ENCODE measurements around the gene GPATCH4.
"Not testable (repeated sequence)": the region's sequence is repeated elsewhere in the genome, so short reads cannot be mapped to it uniquely, and the experiment has no call there.

GPATCH4 gene

DNA sequence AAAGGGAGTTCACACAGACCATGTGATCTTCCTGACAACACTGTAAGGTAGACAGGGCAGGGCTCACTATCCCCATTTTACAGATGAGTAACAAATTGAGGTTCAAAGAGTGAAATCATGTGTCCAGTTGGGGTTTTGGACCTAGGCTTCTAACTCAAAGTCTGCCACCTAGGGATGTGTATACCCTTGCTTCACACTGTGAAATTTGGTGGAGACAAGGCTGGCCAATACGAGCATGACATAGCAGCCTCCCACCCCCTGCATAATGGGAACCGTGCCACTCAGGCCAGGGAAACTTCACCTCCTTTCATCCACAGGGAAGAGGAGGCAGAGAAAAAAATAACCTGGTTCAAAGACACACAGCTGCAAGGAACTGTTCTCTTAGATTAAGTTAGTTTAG, 35.8 kb downstream of the GPATCH4 start:
- no peaks in the 10 kb centered on the region for H3K4me1 Mint-ChIP-seq (ENCODE audit: low read depth)

DNA sequence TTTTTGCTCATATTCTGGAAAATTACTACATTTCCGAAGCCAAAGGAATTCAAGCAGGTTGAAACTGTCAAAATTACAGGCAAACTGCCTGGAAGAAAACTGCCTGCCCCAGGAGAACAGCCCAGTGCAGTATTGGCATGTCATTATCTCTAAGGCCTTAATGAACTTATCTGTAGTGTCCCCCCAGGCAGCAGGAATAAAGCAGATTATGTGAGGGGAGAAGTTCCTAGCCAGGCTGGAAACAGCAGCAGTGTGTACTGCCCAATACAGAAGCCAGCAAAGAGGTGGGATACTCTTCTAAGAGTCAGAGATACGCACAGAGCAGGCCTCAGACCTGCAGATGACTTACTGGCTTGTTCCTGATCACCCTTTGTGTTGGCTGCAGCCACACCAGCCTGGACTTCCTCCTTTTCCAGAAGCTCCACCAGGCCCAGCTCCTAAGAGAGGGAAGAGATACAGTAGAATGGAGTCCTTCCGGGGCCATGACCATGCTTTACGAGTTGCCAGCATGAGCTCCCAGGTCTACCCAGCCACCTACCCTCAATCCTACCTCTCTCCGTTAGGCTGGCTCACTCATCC, 40.6 kb downstream of the GPATCH4 start:
- Mint-ChIP-seq H3K27ac (no peak overlapping the region), H3K9me3 (no peaks in the 10 kb centered on the region), H3K36me3 (ENCODE audit: low read depth) (peaks cover 12% of the 10 kb centered on the region), H3K4me3 (no peak overlapping the region), H3K27me3 (ENCODE audit: low read depth) (no peaks in the 10 kb centered on the region), H3K4me1 (ENCODE audit: low read depth) (no peaks in the 10 kb centered on the region)
- no peak for DNase-seq (ENCODE audit: low spot score)

More for the DNA sequence above, 35.8 kb downstream of the GPATCH4 start:
- Mint-ChIP-seq H3K27me3 (ENCODE audit: low read depth) (no peaks in the 10 kb centered on the region), H3K4me3 (no peak overlapping the region), H3K9me3 (no peaks in the 10 kb centered on the region), H3K27ac (no peak overlapping the region), H3K36me3 (ENCODE audit: low read depth) (peaks cover 13% of the 10 kb centered on the region)
- no peak for DNase-seq (ENCODE audit: low spot score)

DNA sequence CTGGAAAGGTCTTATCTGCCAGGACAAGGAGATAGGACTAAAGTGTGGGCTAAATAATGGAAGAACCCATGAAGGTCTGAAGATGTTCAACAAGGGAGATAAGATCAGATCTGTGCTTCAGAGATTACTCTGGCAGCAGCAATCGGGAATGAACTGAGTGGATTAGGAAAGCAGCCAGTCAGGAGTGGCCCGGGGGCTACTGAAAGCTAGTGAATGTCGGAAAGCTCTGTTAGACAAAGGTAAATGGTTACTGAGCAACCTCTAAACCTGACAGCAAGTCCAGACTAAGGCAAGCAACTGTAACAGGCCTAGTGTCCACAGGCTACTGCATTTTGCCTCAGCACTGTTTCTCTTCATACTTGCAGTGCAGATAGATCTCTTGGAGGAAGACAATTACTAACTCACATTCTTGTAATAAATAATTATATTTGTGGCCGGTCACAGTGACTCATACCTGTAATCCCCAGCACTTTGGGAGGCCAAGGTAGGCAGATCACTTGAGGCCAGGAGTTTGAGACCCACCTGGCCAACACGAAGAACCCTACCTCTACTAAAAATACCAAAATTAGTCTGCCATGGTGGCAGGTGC, 41.4 kb downstream of the GPATCH4 start:
- H3K9me3 Mint-ChIP-seq: no peaks in the 10 kb centered on the region
- no peak for DNase-seq (ENCODE audit: low spot score)
- peaks cover 12% of the 10 kb centered on the region for H3K36me3 Mint-ChIP-seq (ENCODE audit: low read depth)
- no peak overlapping the region for H3K27ac Mint-ChIP-seq
- no peak overlapping the region for H3K4me3 Mint-ChIP-seq
- H3K27me3 Mint-ChIP-seq (ENCODE audit: low read depth): no peaks in the 10 kb centered on the region
- no peaks in the 10 kb centered on the region for H3K4me1 Mint-ChIP-seq (ENCODE audit: low read depth)

DNA sequence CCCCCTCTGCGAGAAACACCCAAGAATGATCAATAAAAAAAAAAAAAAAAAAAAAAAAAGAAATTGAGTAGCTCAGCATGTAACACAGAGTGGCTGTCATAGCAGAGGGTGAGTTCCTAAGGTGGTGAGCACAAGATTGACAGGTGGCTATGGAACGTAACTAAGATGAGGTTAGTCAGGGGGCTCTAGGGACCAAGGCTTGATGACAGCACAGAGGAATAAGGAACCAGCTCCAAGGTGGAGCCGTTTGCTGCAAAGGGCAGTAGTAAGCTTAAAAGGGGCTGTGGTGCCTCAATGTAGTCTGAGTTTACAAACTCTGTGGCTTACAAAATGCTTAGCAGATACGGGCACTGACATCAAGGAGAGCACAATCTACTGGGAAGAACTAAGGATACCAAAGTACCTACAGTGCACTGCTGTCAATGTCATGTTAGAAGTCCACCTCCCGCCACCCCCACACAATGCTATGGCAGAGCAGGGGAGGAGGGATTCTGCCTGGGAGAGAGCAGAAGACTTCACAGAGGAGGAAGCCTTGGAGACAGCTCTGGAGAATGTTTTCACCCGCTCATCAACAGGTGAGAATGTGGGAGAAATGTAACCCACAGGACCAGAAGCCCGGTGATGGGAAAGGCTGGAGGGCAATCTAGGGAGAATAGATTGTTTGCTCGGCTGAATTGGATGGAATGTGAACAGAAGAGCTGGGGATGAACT, 42.0 kb downstream of the GPATCH4 start:
- no peaks in the 10 kb centered on the region for H3K4me1 Mint-ChIP-seq (ENCODE audit: low read depth)
- no peak overlapping the region for H3K27ac Mint-ChIP-seq
- no peak overlapping the region for H3K4me3 Mint-ChIP-seq
- DNase-seq (ENCODE audit: low spot score): no peak
- H3K36me3 Mint-ChIP-seq (ENCODE audit: low read depth): peaks cover 9% of the 10 kb centered on the region
- no peaks in the 10 kb centered on the region for H3K9me3 Mint-ChIP-seq
- H3K27me3 Mint-ChIP-seq (ENCODE audit: low read depth): no peaks in the 10 kb centered on the region

DNA sequence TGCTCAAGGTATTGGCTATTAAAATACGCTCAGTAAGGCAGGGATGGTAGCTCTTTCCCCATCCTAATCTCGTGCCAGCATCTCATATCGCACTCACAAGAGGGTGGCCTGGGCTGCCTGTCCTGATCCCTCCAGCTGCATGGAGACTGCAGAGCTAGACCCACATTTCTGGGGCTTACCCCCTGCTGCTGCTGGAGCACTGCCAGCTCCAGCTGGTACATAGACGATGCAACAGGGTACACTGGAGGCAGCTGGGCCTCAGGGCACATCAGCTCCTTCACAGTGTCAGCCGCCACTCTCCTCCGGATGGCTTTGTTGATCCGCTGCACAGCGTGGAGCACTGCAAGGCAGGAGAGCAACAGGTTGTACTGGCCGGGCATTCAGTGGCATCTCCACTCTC, 44.9 kb downstream of the GPATCH4 start:
- Mint-ChIP-seq H3K27me3 (ENCODE audit: low read depth) (no peaks in the 10 kb centered on the region), H3K36me3 (ENCODE audit: low read depth) (peaks cover 14% of the 10 kb centered on the region), H3K9me3 (no peaks in the 10 kb centered on the region), H3K4me3 (no peak overlapping the region), H3K4me1 (ENCODE audit: low read depth) (peaks cover 2% of the 10 kb centered on the region), H3K27ac (no peak overlapping the region)
- no peak for DNase-seq (ENCODE audit: low spot score)

DNA sequence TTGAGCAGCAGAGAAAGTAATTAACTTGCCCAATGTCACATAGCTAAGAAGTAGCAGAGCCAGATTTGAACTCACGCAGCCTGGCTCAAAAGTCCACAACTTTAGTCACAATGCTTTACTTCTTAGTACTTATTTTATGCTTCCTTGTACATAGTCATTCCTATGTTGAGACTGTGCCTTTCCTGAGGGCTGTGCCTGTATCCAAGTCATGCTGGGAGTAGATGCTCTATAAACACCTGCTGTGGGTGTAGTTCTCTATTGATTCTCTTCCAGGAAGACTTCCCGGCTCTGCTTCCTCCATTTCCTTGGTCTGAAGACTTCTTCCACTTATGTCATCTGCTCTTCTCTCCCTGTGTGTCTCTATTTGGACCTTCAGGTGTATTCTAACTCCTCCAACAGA, 45.6 kb downstream of the GPATCH4 start:
- no peak for DNase-seq (ENCODE audit: low spot score)
- no peak overlapping the region for H3K27ac Mint-ChIP-seq
- no peaks in the 10 kb centered on the region for H3K27me3 Mint-ChIP-seq (ENCODE audit: low read depth)
- peaks cover 2% of the 10 kb centered on the region for H3K4me1 Mint-ChIP-seq (ENCODE audit: low read depth)
- peaks cover 14% of the 10 kb centered on the region for H3K36me3 Mint-ChIP-seq (ENCODE audit: low read depth)
- H3K4me3 Mint-ChIP-seq: no peak overlapping the region
- H3K9me3 Mint-ChIP-seq: no peaks in the 10 kb centered on the region

DNA sequence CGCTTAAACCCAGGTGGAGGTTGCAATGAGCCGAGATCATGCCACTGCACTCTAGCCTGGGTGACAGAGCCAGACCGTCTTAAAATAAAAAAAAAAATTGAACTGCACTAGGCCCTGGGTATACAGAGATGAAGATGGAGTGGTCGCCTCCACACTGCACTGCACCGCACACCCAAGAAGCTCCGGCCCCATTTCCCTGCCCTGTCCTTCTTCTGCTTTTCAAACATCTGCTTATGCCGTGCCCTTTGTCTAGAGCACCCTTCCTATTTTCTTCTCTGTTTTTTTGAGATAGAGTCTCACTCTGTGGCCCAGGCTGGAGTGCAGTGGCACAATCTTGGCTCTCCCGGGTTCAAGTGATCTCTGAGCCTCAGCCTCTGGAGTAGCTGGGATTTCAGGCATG, 46.3 kb downstream of the GPATCH4 start:
- Mint-ChIP-seq H3K4me1 (ENCODE audit: low read depth) (peaks cover 2% of the 10 kb centered on the region), H3K4me3 (no peak overlapping the region), H3K27me3 (ENCODE audit: low read depth) (no peaks in the 10 kb centered on the region), H3K36me3 (ENCODE audit: low read depth) (peaks cover 12% of the 10 kb centered on the region), H3K27ac (no peak overlapping the region), H3K9me3 (no peaks in the 10 kb centered on the region)
- DNase-seq (ENCODE audit: low spot score): no peak

DNA sequence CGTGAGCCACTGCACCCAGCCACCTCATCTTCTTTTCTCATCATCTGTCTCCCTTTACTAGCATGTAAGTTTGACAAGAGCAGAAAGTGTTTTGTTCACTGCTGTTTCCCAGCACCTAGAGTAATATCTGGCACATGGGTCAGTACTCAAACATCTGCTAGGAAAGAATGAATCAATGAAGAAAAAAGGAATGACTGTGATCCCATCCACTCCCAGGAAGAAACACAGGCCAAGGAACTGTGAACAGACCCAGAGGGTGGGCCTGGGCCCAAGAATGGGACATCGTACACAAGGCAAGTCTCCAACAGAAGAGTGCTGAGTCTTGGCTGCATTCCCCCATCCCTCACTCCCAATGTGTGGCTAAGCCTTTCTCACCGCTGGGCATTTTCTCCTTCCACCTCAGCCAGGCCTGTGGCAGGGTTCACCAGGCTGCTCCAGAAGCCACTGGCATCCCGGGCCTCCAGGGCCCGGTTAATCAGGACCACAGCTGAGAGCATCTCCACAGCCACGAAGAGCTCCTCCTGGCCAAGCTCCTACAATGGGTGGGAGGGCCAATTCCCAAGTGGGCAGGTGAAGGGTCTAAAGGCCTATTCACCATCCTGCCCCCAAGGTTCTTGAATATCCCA, 47.3 kb downstream of the GPATCH4 start:
- Mint-ChIP-seq H3K4me3 (no peak overlapping the region), H3K27me3 (ENCODE audit: low read depth) (no peaks in the 10 kb centered on the region), H3K36me3 (ENCODE audit: low read depth) (peaks cover 12% of the 10 kb centered on the region), H3K27ac (no peak overlapping the region), H3K9me3 (no peaks in the 10 kb centered on the region), H3K4me1 (ENCODE audit: low read depth) (peaks cover 2% of the 10 kb centered on the region)
- DNase-seq (ENCODE audit: low spot score): no peak

DNA sequence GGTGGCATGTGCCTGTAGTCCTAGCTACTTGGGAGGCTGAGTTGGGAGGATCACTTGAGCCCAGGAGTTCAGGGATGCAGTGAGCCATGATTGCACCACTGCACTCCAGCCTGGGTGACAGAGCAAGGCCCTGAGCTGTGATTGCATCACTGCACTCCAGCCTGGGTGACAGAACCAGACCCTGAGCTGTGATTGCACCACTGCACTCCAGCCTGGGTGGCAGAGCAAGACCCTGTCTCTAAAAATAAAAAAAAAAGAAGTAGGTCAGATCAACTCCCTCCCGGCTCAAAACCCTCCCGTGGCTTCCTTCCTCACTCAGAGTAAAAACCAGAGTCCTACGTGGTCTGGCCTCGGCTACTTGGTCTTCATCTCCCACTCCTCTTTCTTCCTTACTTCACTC, 48.3 kb downstream of the GPATCH4 start:
- not testable (repeated sequence) for H3K4me1 Mint-ChIP-seq (ENCODE audit: low read depth); H3K4me3 Mint-ChIP-seq; H3K27me3 Mint-ChIP-seq (ENCODE audit: low read depth); H3K9me3 Mint-ChIP-seq; H3K27ac Mint-ChIP-seq; DNase-seq (ENCODE audit: low spot score)
- peaks cover 12% of the 10 kb centered on the region for H3K36me3 Mint-ChIP-seq (ENCODE audit: low read depth)

DNA sequence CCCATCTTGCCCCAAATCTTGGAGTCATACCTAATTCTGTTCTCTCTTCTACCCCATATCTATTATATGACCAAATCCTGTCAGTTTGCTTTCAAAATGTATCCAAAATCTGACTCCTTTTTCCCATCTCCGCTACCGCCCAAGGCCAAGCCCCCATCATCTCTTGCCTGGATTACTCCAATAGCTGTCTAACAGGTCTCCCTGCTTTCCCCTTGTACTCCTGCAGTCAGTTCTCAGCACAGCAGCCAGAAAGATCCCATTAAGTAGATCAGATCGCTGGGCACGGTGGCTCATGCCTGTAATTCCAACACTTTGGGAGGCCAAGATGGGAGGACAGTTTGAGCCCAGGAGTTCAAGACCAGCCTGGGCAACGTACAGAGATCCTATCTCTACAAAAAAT, 48.8 kb downstream of the GPATCH4 start:
- Mint-ChIP-seq H3K27ac (no peak overlapping the region), H3K4me3 (no peak overlapping the region), H3K4me1 (ENCODE audit: low read depth) (peaks cover 2% of the 10 kb centered on the region), H3K9me3 (no peaks in the 10 kb centered on the region), H3K27me3 (ENCODE audit: low read depth) (no peaks in the 10 kb centered on the region), H3K36me3 (ENCODE audit: low read depth) (peaks cover 12% of the 10 kb centered on the region)
- no peak for DNase-seq (ENCODE audit: low spot score)

DNA sequence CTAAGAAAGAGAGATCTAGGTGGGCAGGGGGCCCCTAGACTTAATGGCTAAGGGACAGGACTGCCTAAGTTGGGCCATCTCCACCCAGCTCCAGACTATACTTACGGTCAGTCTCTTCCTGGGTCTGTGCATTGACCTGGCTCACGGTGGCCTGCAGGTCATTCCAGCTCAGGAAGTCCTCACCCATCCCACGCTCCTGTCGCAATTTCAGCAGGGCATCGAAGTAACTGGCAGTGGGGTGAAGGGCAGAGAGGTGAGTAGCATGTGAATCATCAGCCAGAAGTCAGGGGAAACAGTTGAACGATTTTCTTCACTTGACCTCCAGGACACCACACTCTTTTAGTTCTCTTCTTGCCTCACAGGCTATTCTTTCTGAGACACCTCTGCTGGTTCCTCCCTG, 49.4 kb downstream of the GPATCH4 start:
- Mint-ChIP-seq H3K27ac (no peak overlapping the region), H3K4me3 (no peak overlapping the region), H3K27me3 (ENCODE audit: low read depth) (no peaks in the 10 kb centered on the region), H3K9me3 (no peaks in the 10 kb centered on the region), H3K4me1 (ENCODE audit: low read depth) (peaks cover 2% of the 10 kb centered on the region), H3K36me3 (ENCODE audit: low read depth) (peaks cover 12% of the 10 kb centered on the region)
- DNase-seq (ENCODE audit: low spot score): no peak

DNA sequence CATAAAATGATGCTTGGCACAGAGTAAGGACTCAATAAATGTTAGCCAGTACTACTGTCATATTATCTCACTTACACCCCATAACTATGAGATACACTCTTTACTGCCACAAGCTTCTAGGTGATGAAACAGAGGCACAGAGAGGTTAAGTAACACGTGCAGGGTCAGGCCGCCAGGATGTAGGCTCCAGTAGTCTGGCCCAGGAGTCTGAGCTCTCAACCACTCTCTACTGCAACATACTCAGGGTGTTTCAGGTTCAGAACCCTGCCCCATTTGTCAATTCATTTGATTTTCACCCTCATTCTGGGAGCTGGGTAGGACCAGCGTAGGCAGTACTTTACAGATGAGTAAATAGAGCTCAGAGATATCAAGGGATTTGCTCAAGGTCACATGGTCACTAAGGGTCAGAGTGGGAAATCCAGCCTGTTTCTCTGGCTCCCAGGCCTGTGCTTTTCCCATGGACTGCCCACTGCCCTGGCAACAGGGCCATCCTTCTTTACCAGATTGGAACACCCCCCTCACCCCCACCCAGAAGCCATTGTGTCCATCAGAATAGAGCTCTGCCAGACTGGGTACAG, 50.1 kb downstream of the GPATCH4 start:
- DNase-seq (ENCODE audit: low spot score): no peak
- Mint-ChIP-seq H3K4me3 (no peak overlapping the region), H3K4me1 (ENCODE audit: low read depth) (peaks cover 2% of the 10 kb centered on the region), H3K27me3 (ENCODE audit: low read depth) (no peaks in the 10 kb centered on the region), H3K36me3 (ENCODE audit: low read depth) (peaks cover 10% of the 10 kb centered on the region), H3K27ac (no peak overlapping the region), H3K9me3 (no peaks in the 10 kb centered on the region)

DNA sequence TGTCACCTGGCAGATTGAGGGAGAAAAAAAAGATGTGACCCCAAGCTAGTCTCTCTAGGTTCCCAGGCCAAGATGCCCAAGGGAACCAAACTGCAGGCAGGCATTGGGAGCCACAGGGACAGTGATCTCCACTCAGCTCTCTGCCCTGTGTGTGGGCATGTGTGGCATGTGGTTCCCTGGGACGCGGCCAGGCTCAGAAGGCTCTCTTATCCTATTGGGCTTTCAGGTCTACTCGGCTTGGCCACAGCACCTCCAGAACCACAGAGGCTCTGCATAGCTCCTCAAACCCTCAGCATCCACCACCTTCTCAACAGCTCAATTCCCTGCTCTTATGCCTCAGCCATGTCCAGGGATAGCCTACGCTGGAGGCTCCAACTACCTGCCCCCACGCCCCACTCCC, 50.9 kb downstream of the GPATCH4 start:
- DNase-seq (ENCODE audit: low spot score): no peak
- Mint-ChIP-seq H3K4me1 (ENCODE audit: low read depth) (peaks cover 2% of the 10 kb centered on the region), H3K36me3 (ENCODE audit: low read depth) (peaks cover 9% of the 10 kb centered on the region), H3K27me3 (ENCODE audit: low read depth) (no peaks in the 10 kb centered on the region), H3K4me3 (no peak overlapping the region), H3K9me3 (no peaks in the 10 kb centered on the region), H3K27ac (no peak overlapping the region)

DNA sequence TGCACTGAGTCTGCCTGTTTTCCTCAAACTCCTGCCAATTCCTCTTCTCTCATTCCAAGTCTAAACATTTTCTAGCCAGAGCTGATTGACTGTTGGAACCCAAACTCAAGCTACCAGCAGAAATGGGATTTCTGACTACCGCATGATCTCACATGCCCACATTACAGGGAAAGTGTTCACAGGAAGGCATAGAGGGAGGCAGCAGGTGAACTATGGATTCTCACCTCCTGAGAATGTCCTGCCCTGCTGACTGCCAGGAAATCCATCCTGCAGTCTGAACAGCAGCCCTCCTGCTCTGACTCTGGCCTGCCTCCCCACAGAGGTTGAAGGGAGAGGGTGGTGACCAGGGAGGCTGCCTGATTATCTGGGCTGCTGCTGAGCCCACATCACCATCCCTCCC, 51.4 kb downstream of the GPATCH4 start:
- no peak overlapping the region for H3K27ac Mint-ChIP-seq
- H3K9me3 Mint-ChIP-seq: no peaks in the 10 kb centered on the region
- H3K36me3 Mint-ChIP-seq (ENCODE audit: low read depth): peaks cover 9% of the 10 kb centered on the region

More for the DNA sequence above, 51.4 kb downstream of the GPATCH4 start:
- Mint-ChIP-seq H3K4me3 (no peak overlapping the region), H3K27me3 (ENCODE audit: low read depth) (no peaks in the 10 kb centered on the region), H3K4me1 (ENCODE audit: low read depth) (peaks cover 2% of the 10 kb centered on the region)
- DNase-seq (ENCODE audit: low spot score): no peak
